Left kidney (tissue), 2 donors: ENCODE data around the gene TMTC1. TPM values are rescaled to one million over a fixed set of nuclear protein-coding genes. Genes with fewer than 3 reads are reported as not detected.
A peak's percentile ranks its signal among the peaks of the same experiment; 100 is the strongest.

Experiments used
- DNase-seq: peaks from one replicate; pipeline ENCODE4 v3.0.0-alpha.2; 2013
- polyA plus RNA-seq: library from polyadenylated mRNA; unstranded; fragments of 120-200 nt; gene quantifications from one replicate; pipeline ENCODE4 v1.2.1, GENCODE V29; 2013; ENCODE audit not compliant: insufficient read length

TMTC1 gene
- polyA plus RNA-seq, 1 donor: 26.2 TPM

DNA sequence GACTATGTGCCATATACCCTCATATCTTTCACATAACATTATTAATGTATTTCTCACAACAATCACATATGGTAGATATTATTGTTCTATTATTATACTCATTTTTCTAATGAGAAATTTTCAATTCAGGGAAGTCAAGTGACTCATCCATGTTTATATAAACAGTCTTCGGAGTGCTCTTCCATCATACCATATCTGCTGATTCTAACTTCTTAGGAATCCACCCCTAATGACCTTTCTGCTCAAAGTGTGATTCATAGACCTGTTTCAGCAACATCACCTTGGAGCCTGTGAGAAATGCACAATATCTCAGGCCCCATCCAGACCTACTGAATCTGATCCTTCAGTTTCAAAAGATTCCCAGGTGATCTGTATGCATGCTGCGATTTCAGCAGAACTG, 246.4 kb downstream of the TMTC1 start:
- no peak for DNase-seq

DNA sequence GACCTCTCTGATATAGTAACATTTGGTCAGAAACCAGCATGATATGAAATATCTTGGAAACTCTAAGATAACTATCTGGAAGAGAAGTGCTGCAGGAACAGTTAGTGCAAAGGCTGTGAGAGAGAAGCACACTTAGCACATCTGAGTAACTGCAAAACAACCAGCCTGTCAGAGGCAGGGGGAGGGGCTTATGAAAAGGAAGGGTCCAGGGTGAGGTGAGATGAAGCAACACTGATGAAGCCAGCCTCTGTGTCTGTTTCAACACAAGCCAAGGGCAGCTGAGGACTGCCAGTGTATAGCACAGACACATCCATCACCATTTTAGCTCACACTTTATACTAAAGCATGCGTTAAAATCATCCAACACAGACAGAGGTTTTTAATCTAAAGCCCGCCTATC, 248.8 kb downstream of the TMTC1 start:
- DNase-seq: no peak

DNA sequence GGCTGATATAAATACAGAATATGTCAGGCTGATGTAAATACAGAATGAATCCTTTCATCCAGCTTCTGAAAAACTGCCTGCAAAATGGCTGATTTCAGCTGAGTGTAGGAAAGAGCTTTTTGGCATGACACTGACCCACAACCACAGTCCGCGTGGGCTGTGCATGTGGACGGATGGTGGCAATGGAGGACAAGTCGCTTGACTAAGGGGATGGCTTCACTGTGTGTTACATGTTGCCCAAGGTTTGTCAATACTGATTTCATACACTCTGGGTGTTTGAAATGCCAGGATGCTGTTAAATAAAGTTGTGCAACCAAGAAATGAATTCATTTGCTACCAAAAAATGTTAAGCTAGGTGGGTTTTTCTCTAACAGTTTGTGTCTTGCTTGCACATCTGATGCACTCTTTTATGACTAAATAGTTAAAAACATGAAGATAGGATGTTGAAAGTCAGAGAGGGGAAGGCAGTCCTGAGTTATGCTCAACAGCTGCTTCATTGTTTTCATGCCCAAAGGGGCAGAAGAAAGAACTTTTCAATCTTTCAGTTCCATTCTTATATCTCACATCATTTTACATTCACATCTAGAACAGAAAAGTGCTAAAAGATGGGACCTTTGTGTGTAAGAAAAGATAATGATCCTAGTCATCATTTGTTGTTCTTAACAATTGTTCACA, 249.8 kb downstream of the TMTC1 start:
- no peak for DNase-seq

DNA sequence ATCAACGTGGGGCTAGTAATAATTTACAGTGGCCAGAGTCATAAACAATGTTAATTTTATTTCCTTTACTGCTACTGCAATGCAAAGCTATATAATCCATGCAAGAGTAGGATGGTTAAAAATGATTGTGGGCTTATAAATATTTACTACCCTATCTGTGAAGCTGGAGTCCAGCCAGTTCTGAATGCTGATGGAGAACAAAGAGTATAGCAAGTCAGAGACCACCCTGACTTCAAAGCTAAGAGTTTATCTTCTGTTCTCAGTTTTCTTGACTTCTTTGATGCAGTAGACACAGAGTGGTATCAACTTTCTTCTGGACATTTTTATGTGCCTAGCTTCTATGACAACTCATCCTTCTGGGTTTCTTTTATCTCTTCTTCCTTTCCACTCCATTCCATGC, 252.3 kb downstream of the TMTC1 start:
- DNase-seq: no peak

DNA sequence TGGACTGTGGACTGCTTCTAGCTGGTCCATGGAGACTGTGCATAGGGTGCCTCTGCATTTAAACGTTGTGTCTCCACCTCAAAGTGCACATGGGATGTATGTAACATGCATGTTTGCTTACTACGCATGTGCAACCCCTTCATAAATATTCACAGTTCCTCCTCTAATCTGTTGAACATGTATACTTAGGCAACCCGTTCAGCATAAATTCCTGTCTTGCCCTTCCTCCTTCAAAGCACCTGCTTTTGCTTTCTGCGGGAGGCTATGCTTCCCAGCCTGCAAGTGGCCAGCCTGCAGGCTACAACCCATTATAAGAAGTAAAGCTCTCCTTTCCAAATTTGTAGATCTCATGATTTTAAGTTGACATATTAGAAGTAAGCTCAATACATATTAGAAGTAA, 253.3 kb downstream of the TMTC1 start:
- DNase-seq: no peak

DNA sequence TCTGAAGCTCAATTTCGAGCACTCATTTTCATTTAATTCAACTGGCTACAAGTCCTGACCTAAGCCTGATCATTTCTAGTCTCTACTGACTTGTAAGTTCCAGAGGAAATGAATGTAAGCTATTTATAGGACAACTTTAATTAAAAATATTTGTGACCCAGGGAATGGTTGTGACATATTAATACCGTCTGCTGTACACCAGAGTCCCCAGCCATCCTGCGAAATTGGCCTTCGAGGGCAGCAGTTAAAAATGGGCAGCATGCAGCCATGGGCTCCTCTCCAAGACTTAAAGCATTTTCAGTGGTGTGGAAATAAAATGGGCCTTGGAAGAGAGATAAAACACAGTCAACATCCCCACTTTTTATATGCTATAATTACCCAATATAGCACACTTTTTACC, 255.6 kb downstream of the TMTC1 start:
- no peak for DNase-seq

DNA sequence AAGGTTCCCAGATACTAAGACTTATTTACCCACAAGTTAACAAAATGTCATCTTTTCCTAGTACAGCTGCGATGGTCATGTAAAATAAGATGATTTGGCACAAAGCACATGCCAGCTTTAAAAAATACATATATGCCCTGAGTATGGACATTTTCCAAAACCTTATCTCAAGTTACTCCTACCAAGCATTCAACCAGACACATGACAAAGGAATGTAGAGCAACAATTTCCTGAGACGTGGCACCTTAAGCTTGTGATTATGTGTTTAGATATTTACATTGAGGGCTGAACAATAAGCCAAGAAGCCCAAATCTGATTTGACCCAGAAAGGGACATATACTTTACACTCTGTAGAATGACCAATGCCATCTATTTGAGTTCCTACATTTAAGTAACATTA, 261.8 kb downstream of the TMTC1 start:
- no peak for DNase-seq

DNA sequence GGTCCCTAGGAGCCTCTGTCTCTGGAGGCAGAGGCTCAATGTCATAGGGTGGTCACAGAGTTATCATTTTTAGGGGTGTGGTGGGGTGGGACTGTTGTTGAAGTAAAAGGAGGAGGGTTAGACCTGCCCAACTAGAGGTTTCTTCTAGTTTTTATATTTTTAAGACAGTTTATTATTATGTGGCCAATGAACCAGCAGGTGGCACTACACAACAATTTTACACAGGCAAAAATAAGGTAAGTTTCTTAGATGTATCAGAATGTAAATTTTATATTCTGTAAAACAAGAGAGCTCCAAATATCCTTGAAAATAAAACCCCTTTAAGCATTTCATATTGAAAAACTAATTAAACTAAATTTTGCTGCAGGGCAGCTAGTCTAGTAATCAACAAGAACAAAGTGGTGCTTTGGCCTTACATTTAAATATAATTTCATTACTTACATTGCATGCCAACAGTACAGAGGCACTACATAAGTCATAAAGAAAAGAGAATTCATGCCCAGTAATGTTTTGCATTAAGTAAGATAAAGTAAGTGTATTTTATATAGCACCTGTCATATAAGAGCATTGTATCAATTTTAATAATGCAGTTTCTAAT, 264.1 kb downstream of the TMTC1 start:
- peak; percentile 50 for DNase-seq

DNA sequence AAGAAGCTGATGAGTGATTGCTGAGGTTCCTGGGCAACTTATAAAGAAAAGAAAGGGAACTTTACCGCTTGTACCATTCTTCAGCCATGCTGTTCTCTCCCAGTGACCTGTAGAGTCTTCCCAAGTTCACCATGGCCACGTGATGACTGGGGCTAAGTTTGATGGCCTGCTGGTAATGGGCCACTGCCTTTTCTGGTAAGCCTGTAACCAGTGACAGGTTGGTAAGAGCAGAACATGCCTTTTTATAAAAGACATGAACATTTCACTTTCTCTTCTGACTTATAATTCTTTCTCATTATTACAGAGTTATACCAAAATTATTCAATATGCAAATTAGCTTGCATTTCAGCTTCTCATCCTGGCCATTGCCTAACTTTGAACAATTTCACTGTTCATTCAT, 265.3 kb downstream of the TMTC1 start:
- DNase-seq: no peak

DNA sequence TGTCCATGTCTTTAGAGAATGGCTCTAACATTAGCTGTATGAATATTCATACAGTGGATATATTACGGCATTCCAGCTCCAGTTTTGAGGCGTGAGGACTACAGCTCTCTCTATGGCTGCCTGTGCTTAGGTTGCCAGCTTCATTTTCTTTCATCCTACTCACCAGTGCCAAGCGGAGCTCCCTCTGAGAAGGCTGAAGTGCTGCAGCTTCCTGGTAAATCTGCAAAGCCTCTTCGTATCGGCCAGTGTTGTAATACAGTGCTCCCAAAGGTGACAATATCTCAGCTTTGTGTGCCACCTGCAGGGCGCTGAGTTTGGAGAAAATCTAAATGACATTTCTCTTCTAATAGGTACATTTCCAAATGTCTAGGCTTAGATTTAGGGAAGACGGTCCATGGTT, 266.5 kb downstream of the TMTC1 start:
- DNase-seq: no peak

DNA sequence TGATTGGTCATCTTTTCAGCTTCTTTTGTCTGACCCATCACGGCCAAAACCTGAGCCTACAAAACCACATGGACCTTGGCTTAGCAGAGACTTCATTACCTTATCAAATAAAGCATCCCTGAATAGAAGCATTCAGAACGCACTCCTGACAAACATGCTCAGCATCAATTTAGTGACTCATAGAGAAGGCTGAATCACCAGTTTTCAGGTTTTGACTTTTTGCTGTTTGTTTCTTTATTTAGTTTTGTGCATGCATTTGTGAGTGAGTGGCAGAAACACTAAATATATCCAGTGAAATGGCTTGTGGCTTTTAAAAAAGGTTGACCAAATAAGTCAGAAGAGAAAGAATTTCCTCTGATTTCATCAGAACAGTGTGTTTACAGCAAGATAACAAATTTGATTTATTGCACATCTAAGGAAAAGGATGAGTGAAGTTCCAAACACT, 267.3 kb downstream of the TMTC1 start:
- DNase-seq: no peak

DNA sequence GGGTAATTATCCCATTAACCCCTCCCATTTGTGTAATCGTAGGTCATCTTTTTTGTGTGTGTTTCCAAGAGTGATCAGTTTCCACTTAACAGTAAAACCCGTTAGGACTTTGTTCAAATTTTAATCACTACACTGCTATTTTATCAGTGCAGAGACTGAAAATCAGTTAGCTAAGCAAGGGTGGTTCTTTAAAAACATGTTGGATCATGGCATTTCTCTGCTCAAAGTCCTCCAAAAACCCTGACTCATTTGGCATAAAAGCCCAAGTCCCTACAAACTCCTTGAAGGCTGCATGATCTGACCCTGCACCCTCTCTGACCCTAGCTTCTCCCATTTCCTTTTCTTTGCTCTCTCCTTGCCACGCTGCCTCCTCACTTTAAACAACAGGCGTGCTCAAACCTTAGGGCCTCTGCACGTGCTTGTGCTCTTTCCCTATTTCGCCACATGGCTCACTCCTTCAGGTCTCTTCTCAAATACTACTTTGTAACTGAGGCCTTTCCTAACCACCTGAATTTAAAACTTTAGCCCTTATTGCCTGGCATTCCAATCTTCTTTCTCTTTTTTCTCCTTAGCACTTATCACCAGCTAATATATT, 273.1 kb downstream of the TMTC1 start:
- no peak for DNase-seq

DNA sequence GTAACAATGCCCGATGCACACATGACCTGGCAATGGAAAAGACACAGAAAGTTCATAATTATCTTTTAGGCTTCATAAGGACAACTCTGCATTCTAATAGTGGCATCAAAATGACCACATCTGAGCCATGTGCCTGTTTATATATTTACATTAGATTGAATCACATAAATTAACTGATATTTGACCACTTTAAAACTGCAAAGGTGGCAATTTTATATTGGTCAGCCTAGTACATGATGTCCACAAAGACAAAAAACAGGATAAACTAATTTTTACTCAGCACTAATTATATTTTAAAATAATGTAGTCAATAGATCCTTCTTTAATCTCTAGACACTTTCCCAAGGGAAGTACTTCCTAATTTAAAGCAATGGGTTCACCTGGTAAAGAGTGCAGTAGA, 274.2 kb downstream of the TMTC1 start:
- DNase-seq: no peak

DNA sequence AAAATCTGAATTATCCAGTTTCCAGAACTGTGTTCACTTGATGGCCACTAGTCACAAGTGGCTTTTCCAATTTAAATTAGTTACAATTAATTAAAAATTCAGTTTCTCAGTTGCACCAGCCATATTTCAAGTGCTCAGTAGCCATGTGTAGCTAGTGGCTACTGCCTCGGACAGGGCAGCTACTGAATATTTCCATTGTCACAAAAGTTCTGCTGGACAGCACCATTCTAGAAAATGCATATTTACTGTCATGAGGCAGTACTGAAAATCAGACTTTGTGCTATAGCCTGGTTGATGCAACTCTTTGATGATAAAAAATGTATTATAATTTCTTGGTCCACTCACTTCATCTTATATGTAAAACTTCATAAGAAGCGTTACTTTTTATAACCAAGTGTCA, 274.8 kb downstream of the TMTC1 start:
- DNase-seq: no peak

DNA sequence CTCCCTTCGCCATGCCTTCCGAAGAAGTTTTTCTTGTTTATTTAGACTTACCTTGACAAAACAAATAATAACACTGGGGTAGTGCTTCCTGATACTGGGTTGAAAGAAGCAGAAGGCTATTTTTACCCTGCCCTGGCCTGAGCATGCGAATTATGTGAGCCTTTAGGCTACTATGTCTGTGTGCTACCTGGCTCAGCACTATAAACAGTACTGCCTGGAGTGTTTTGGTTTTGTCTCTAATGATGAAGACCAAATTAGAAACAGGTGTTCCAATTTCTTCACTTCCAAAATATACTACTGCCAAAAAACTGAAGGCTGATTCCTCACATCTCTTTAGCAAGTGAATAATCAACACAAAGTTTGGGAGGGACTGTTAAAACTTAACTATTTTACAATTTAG, 278.6 kb downstream of the TMTC1 start:
- no peak for DNase-seq

DNA sequence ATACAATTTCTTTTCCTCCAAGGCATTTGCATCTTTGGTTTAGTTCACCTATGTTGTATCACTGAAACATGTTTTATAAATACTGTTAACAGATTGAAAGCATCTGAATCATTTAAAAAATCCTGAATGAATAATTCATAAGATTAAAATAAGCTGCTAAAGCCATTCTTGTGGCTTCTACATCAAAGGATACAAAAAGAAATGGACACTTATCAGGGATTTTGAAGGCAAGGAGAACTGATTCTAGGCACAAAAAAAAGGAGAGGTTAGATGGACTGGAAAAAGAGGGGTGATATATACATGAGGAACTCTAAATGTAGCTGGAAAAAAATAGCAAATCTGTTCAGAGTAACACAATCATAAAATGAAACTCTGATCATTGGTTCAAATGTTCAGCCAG, 280.5 kb downstream of the TMTC1 start:
- no peak for DNase-seq

DNA sequence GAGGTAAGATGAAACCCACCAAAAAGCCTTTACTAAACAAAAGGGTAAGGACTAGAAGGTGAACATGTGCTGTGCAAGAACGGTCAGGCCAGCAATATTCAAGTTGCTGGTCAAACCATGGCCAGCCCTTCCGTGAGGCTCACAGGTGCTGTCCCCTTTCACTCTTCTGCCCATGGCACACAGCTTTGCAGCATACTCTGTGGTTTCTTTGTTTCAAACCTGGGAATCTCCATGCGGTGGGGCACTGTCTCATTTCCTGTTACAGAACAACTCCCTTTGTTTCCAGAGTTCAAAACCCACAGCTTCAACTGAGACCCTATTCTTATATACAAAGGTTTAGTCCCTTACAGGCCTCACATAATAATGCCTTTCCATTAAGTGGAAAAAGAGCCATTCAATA, 284.5 kb downstream of the TMTC1 start:
- no peak for DNase-seq

DNA sequence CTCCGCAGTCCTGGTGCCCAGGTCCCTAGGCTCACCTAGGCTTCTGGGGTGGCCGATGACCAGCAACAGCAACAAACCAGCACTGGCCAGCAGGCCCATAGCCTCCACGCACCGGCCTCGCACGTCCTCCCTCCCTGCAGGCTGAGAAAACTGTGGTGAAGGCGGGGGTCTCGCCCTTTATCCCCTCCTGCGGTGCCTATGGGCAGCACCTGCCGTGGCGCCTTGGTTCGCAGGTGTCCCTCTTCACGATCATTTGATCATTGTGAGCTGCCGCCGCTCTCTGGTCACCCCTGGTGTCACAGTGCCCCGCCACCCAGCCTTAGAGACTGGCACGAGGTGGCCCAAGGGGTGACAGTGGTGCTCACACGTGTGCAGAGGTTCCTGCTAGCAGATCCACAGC, 286.2 kb downstream of the TMTC1 start, which contains the start of gene OVCH1:
Gene OVCH1 (minus strand): TSS at position 99 of the 400 bp plus-strand sequence. CDS start 0 bp downstream, at position 99.
- DNase-seq: no peak

DNA sequence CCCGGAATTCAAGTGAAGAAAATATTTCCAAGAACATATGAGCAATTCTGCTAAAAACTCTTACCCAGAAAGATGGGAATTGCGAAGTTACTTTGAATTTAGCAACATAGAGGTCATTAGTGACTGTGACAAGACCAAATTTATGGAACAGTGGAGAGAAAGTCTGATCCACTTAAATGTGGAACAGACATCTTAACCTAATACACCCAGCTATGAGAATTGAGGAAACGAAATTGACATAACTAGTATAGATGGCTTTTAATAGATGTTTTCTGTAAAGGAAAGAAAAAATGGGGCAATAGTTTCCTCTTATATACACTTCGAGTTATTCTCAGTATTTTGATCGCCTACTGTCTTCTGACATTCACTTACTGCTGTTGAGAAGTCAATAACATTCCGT, 290.9 kb downstream of the TMTC1 start:
- DNase-seq: no peak

DNA sequence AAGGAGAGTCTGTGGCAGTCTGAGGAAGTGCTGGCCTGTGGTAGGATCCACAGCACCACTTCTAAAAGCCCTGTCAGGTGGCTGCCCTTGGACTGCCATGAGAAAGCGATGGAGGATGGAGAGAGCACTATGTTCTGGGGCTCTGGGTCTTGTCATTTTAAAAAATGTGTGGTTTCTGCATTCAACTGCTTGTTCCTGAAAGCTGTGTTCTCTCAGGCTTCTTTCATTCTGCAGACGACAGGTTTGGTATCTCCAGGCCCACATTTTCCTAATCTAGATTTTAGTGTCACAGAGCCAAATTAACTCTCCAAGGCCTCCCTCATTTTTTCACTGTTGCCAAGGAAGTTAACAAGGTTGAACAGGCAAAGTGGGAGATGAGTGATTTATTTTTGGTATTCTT, 296.8 kb downstream of the TMTC1 start:
- DNase-seq: no peak

DNA sequence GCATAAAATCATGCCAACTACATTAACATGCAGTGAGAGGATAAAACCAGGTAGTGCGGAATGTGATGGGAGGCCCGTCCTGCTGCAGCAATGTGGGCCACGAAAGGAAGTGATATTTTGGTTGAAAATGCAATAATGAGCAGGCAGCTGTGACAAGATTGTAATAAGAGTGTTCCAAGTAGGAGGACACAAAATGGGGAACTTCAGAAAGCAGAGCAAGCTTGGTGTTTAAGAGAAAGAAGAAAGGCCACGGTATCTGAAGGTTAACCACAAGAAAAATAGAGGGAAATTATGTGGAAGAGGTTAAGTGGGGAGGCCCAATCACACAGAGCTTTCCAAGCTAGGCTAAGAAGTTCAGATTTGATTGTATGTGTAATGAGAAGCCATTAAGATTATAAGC, 320.5 kb downstream of the TMTC1 start:
- DNase-seq: no peak

DNA sequence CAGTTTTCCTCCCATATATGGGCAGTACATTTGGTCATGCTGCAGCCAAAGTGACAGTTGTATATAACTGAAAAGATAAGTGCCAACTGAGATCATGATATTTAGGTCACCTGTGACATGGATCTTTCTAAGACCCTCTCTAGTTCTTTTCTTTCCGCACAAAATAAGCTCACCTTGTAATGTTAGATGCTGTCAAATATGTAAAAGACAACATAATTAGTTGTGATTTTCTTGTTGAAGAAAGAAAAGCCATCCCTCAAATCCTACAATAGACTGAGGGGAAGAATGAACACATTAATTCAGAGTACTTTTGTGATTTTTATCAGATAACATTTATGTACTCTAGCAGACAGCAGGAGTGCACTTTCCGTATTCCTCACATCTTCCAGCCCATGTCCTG, 323.7 kb downstream of the TMTC1 start:
- no peak for DNase-seq

DNA sequence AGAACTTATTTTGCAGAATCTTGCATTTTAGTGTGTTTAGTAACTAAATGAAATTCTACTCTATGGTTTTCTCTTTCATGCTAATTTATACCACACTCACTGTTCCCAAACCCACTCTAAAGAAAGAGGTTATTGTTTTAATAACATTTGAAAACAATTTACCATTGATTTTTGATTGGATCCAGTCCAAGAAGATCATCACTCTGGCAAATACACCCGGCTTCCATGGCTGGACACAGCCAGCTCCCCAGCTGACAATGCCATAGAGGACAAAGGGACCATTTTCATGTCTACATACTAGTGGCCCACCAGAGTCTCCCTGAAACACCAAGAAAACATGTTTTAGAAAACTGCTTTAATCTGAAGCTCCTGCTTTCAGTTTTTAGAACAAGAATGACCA, 328.7 kb downstream of the TMTC1 start:
- DNase-seq: no peak

DNA sequence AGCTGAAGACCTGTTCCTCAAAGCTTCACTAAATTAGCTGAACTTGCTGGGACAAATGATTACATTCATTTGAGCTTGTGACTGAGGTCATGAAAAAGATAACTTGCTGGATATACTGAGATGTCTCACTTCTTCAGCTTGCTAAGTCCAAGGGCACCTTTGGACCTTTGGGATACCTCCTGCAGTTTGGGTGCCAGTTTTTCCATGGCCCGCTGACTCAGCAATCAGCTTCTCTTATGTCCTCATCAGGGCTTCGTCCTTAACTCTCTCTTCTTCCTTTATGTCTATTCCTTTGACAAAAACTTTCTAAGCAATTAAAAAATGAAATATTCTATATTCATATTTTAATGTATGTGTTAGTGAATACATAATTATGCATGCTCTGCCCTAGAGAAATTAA, 331.9 kb downstream of the TMTC1 start:
- DNase-seq: no peak
